Activated naive CD4-positive, alpha-beta T cell treated with anti-CD3 and anti-CD28 coated beads, Interleukin-2, amount 50 U/mL, for 16 hours (primary cell): ENCODE data around the gene SLC38A8.

Experiments used
- DNase-seq: peaks from one replicate; pipeline ENCODE4 v3.0.0-alpha.2; 2020

SLC38A8 gene

GRCh38 chr16:83994087-83994486, 48.5 kb downstream of the SLC38A8 start:
- no peak for DNase-seq

- no peak for DNase-seq
Observed at GRCh38 chr16:83992624-83993023, 50.0 kb downstream of the SLC38A8 start.

- no peak for DNase-seq
Observed at GRCh38 chr16:83990492-83990891, 52.1 kb downstream of the SLC38A8 start.

- no peak for DNase-seq
Observed at GRCh38 chr16:83989300-83989699, 53.3 kb downstream of the SLC38A8 start.

- no peak for DNase-seq
Observed at GRCh38 chr16:83983491-83983890, 59.1 kb downstream of the SLC38A8 start.

GRCh38 chr16:83981799-83982198, 60.8 kb downstream of the SLC38A8 start:
- no peak for DNase-seq

GRCh38 chr16:83980794-83981193, 61.8 kb downstream of the SLC38A8 start:
- DNase-seq = no peak

- DNase-seq = no peak
Observed at GRCh38 chr16:83979441-83979840, 63.2 kb downstream of the SLC38A8 start.

- no peak for DNase-seq
Observed at GRCh38 chr16:83978401-83978904, 64.1 kb downstream of the SLC38A8 start.

- no peak for DNase-seq
Observed at GRCh38 chr16:83977056-83977815, 65.4 kb downstream of the SLC38A8 start.

- no peak for DNase-seq
Observed at GRCh38 chr16:83975590-83976260, 66.9 kb downstream of the SLC38A8 start.

GRCh38 chr16:83974475-83974874, 68.1 kb downstream of the SLC38A8 start:
- DNase-seq = no peak

GRCh38 chr16:83973581-83974385, 68.8 kb downstream of the SLC38A8 start:
- no peak for DNase-seq

GRCh38 chr16:83973077-83973476, 69.5 kb downstream of the SLC38A8 start:
- no peak for DNase-seq

GRCh38 chr16:83972256-83973008, 70.2 kb downstream of the SLC38A8 start:
- DNase-seq = no peak

- no peak for DNase-seq
Observed at GRCh38 chr16:83971165-83972130, 71.1 kb downstream of the SLC38A8 start.

GRCh38 chr16:83970430-83970815, 72.2 kb downstream of the SLC38A8 start:
- no peak for DNase-seq

GRCh38 chr16:83969771-83970429, 72.7 kb downstream of the SLC38A8 start:
- no peak for DNase-seq

- no peak for DNase-seq
Observed at GRCh38 chr16:83968891-83969649, 73.5 kb downstream of the SLC38A8 start.

- DNase-seq = no peak
Observed at GRCh38 chr16:83968306-83968851, 74.2 kb downstream of the SLC38A8 start.
